ENCODE results near the gene BIRC7. TPM values are rescaled to one million over a fixed set of nuclear protein-coding genes. Genes with fewer than 3 reads are reported as not detected.

Gene BIRC7
- polyA plus RNA-seq, 3 donors = 0.21 TPM; not detected in 2

GRCh38 chr20:63265891-63266515 lies 30.3 kb downstream of the BIRC7 start:
- WGBS (ENCODE audit: insufficient coverage) = 85% methylated on average over 12 of the region's 12 CpGs

DNA sequence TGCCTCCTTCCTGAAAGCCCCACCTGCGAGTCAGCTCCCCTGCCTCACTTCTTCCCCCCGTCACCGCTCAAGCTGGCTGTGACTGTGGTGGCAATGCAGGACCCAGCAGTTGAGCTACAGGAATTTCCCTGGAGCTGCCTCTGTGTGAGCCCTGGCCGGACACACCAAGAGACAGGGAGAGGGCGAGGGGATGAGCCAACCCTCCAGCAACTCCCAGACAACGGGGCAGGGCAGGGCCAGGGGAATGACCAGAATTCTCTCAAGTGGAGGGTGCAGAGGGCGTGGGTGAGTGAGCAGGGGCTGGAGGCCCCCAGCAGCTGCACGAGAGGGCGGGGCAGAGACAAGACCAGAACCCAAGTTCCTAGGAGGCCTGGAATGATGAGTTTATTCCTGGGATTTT lies 32.0 kb downstream of the BIRC7 start:
- Histone ChIP-seq H3K79me2 (ENCODE audit: insufficient read depth, low read length) (peaks cover 1% of the 10 kb centered on the region), H2AFZ (ENCODE audit: insufficient read depth, low read depth, low read length, poor library complexity, severe bottlenecking) (no peak overlapping the region), H3K27ac (ENCODE audit: low read depth in 1 of 2, low read length in 2 of 2) (no peak overlapping the region), H3K4me2 (replicated peaks; ENCODE audit: extremely low read depth, low read length, poor library complexity, severe bottlenecking) (no peak overlapping the region), H4K20me1 (ENCODE audit: insufficient read depth, low read length) (no peaks in the 10 kb centered on the region), H3K36me3 (replicated peaks in 1 of 2; ENCODE audit: control insufficient read depth in 1 of 2, insufficient read depth in 2 of 2, low read length in 2 of 2) (no peaks in the 10 kb centered on the region), H3K27me3 (ENCODE audit: control insufficient read depth in 2 of 2, insufficient read depth in 2 of 2, low read length in 2 of 2) (peaks cover 0 to 3% of the 10 kb centered on the region in 2 donors), H3K9ac (ENCODE audit: insufficient read depth, low read length, poor library complexity, severe bottlenecking) (no peak overlapping the region), H3K4me1 (ENCODE audit: control insufficient read depth in 1 of 2, insufficient read depth in 2 of 2, low read length in 2 of 2) (peaks cover 5 to 6% of the 10 kb centered on the region in 2 donors), H3K9me3 (replicated peaks in 1 of 2; ENCODE audit: control insufficient read depth in 1 of 2, insufficient read depth in 1 of 2, low read length in 2 of 2) (no peaks in the 10 kb centered on the region), H3K4me3 (replicated peaks in 1 of 3; ENCODE audit: low read depth in 2 of 3, low read length in 3 of 3) (no peak overlapping the region)
- Mint-ChIP-seq H3K27ac (no peak overlapping the region), H3K4me3 (no peak overlapping the region), H3K9me3 (peaks cover 0 to 2% (median 0%) of the 10 kb centered on the region in 7 donors), H3K36me3 (no peaks in the 10 kb centered on the region), H3K27me3 (ENCODE audit: low read depth in 3 of 3) (peaks cover 12 to 30% (median 21%) of the 10 kb centered on the region in 3 donors), H3K4me1 (peaks cover 7% of the 10 kb centered on the region)
- 74% methylated on average over 7 of the region's 9 CpGs for WGBS (ENCODE audit: insufficient coverage)
- TF ChIP-seq, protein P1, sequence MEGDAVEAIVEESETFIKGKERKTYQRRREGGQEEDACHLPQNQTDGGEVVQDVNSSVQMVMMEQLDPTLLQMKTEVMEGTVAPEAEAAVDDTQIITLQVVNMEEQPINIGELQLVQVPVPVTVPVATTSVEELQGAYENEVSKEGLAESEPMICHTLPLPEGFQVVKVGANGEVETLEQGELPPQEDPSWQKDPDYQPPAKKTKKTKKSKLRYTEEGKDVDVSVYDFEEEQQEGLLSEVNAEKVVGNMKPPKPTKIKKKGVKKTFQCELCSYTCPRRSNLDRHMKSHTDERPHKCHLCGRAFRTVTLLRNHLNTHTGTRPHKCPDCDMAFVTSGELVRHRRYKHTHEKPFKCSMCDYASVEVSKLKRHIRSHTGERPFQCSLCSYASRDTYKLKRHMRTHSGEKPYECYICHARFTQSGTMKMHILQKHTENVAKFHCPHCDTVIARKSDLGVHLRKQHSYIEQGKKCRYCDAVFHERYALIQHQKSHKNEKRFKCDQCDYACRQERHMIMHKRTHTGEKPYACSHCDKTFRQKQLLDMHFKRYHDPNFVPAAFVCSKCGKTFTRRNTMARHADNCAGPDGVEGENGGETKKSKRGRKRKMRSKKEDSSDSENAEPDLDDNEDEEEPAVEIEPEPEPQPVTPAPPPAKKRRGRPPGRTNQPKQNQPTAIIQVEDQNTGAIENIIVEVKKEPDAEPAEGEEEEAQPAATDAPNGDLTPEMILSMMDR (IDR thresholded peaks at IDR 0.05) = no peak
- no peak for DNase-seq
- intact Hi-C loops (cut with micrococcal nuclease) = no loop called here

More at GRCh38 chr20:63265891-63266515, 30.3 kb downstream of the BIRC7 start:
- Histone ChIP-seq H3K79me2 (ENCODE audit: insufficient read depth, low read length) (no peaks in the 10 kb centered on the region), H4K20me1 (ENCODE audit: insufficient read depth, low read length) (no peaks in the 10 kb centered on the region), H3K27me3 (ENCODE audit: control insufficient read depth in 2 of 2, insufficient read depth in 2 of 2, low read length in 2 of 2) (peaks cover 0 to 6% of the 10 kb centered on the region in 2 donors), H3K4me2 (replicated peaks; ENCODE audit: extremely low read depth, low read length, poor library complexity, severe bottlenecking) (no peak overlapping the region), H3K9me3 (replicated peaks in 1 of 2; ENCODE audit: control insufficient read depth in 1 of 2, insufficient read depth in 1 of 2, low read length in 2 of 2) (no peaks in the 10 kb centered on the region), H2AFZ (ENCODE audit: insufficient read depth, low read depth, low read length, poor library complexity, severe bottlenecking) (no peak overlapping the region), H3K27ac (ENCODE audit: low read depth in 1 of 2, low read length in 2 of 2) (no peak overlapping the region), H3K4me3 (replicated peaks in 1 of 3; ENCODE audit: low read depth in 2 of 3, low read length in 3 of 3) (no peak overlapping the region), H3K36me3 (replicated peaks in 1 of 2; ENCODE audit: control insufficient read depth in 1 of 2, insufficient read depth in 2 of 2, low read length in 2 of 2) (no peaks in the 10 kb centered on the region), H3K4me1 (ENCODE audit: control insufficient read depth in 1 of 2, insufficient read depth in 2 of 2, low read length in 2 of 2) (no peaks in the 10 kb centered on the region), H3K9ac (ENCODE audit: insufficient read depth, low read length, poor library complexity, severe bottlenecking) (no peak overlapping the region)
- TF ChIP-seq, protein P1 (IDR thresholded peaks at IDR 0.05) = no peak
- intact Hi-C loops (cut with micrococcal nuclease) = no loop called here
- DNase-seq = no peak
- no peaks in the 10 kb centered on the region for H3K4me1 Mint-ChIP-seq
- H3K36me3 Mint-ChIP-seq = no peaks in the 10 kb centered on the region
- H3K4me3 Mint-ChIP-seq = no peak overlapping the region
- H3K9me3 Mint-ChIP-seq = peaks cover 0 to 2% (median 0%) of the 10 kb centered on the region in 7 donors
- H3K27me3 Mint-ChIP-seq (ENCODE audit: low read depth in 3 of 3) = peaks cover 18 to 36% (median 28%) of the 10 kb centered on the region in 3 donors
- no peak overlapping the region for H3K27ac Mint-ChIP-seq

Measured in CD14-positive monocyte (primary cell).